ENCODE data around the gene FAM83C. TPM values are rescaled to one million over a fixed set of nuclear protein-coding genes. Genes with fewer than 3 reads are reported as not detected.

Gene FAM83C
- total RNA-seq, 2 experiments from 2014 or later, result not detected

DNA sequence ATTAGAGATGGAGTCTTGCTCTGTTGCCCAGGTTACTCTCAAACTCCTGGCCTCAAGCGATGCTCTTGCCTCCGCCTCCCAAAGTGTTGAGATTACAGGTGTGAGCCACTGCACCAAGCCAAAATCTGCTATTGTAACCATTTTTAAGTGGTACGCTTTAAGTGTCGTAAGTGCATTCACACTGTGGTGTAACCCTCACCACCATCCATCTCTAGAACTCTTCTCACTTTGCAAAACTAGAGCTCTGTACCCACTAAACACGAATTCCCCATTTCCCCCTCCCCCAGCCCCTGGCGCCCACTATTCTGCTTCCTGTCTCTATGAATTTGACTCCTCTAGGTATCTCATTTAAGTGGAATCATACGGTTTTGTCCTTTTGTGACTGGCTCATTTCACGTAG is 2.8 kb upstream of the FAM83C start:
- H3K4me3 ChIP-seq (ENCODE audit: low read depth, low read length, poor library complexity, severe bottlenecking), result no peak overlapping the region
- intact Hi-C loops (cut with micrococcal nuclease; ENCODE audit: unreplicated experiment), result no loop called here
- ChIA-PET POLR2A (interaction anchor here (0.7 kb wide), 1 partner anchor 17 kb away, joined by 5 read pairs; no protein-coding TSS in a partner anchor), CTCF (ENCODE audit: unreplicated experiment) (no interaction called here)
- no peaks in the 10 kb centered on the region for H3K9me3 ChIP-seq (ENCODE audit: low read length)
- H3K79me2 ChIP-seq (ENCODE audit: insufficient read depth, low read depth, low read length), result no peaks in the 10 kb centered on the region
- no peak for DNase-seq (ENCODE audit: low spot score)
- H3K9me2 ChIP-seq (ENCODE audit: insufficient read depth, low read length), result no peaks in the 10 kb centered on the region
- no TSS peak for BruUV-seq (replicated peaks)
- no peak overlapping the region for H2AFZ ChIP-seq (ENCODE audit: low read length)
- H3K36me3 ChIP-seq (ENCODE audit: insufficient read depth, low read length), result no peaks in the 10 kb centered on the region
- no peaks in the 10 kb centered on the region for H3K4me1 ChIP-seq (ENCODE audit: insufficient read depth, low read length, poor library complexity, severe bottlenecking)
- H3K4me2 ChIP-seq (ENCODE audit: low read length), result no peak overlapping the region
- no peaks in the 10 kb centered on the region for H4K20me1 ChIP-seq (ENCODE audit: insufficient read depth, low read length)
- no peak overlapping the region for H3K27ac ChIP-seq (ENCODE audit: low read depth, low read length, poor library complexity, severe bottlenecking)
- TF ChIP-seq EZH2phosphoT487 (IDR thresholded peaks at IDR 0.05; ENCODE audit: borderline replicate concordance, low read depth, low read length) (no peak), CTCF (conservative IDR thresholded peaks at IDR 0.05; ENCODE audit: low read length) (no peak)

DNA sequence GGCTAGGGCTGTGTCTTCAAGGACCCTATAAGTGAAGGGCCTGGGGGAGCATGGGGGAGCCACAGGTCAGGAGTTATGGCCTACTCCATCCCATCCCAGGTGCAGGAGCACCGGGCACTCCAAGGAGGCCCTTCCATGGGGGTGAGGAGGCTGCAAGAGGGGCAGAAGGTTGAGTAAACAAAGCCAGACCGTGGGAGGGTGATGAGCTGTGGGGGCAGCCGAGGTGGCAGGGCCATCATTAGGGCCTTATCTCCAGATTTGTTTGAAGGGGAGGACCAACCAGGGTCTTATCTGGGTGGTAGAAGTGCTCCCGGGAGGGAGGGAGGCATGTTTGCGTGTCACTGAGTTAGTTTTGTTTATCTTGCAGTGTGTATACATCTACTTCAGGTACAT is 2.1 kb upstream of the FAM83C start:
- no TSS peak for BruUV-seq (replicated peaks)

More for the DNA sequence above, 2.1 kb upstream of the FAM83C start:
- ChIA-PET POLR2A (interaction anchor here (0.7 kb wide), 1 partner anchor 18 kb away, joined by 5 read pairs; no protein-coding TSS in a partner anchor), CTCF (ENCODE audit: unreplicated experiment) (no interaction called here)
- Histone ChIP-seq H3K9me3 (ENCODE audit: low read length) (no peaks in the 10 kb centered on the region), H3K9me2 (ENCODE audit: insufficient read depth, low read length) (no peaks in the 10 kb centered on the region), H3K4me3 (ENCODE audit: low read depth, low read length, poor library complexity, severe bottlenecking) (no peak overlapping the region), H3K79me2 (ENCODE audit: insufficient read depth, low read depth, low read length) (no peaks in the 10 kb centered on the region), H3K27ac (ENCODE audit: low read depth, low read length, poor library complexity, severe bottlenecking) (no peak overlapping the region), H4K20me1 (ENCODE audit: insufficient read depth, low read length) (no peaks in the 10 kb centered on the region), H3K36me3 (ENCODE audit: insufficient read depth, low read length) (no peaks in the 10 kb centered on the region), H2AFZ (ENCODE audit: low read length) (no peak overlapping the region), H3K4me2 (ENCODE audit: low read length) (no peak overlapping the region), H3K4me1 (ENCODE audit: insufficient read depth, low read length, poor library complexity, severe bottlenecking) (no peaks in the 10 kb centered on the region)
- no peak for DNase-seq (ENCODE audit: low spot score)
- TF ChIP-seq EZH2phosphoT487 (IDR thresholded peaks at IDR 0.05; ENCODE audit: borderline replicate concordance, low read depth, low read length) (no peak), CTCF (conservative IDR thresholded peaks at IDR 0.05; ENCODE audit: low read length) (no peak)
- intact Hi-C loops (cut with micrococcal nuclease; ENCODE audit: unreplicated experiment), result no loop called here

All from OCI-LY7 (cell line).